CD14-positive monocyte (primary cell): Measurements from ENCODE around the gene CIZ1. TPM values are rescaled to one million over a fixed set of nuclear protein-coding genes. Genes with fewer than 3 reads are reported as not detected.
A peak's percentile ranks its signal among the peaks of the same experiment; 100 is the strongest.

Experiments used
- DNase-seq, 3 donors: peaks; one replicate each; pipeline ENCODE4 v3.0.0-alpha.2; 2011 to 2022
- H2AFZ ChIP-seq: 2 replicates; pipeline ENCODE4 v1.6.0; 2012; ENCODE audit warnings: mild to moderate bottlenecking, low read depth, low read length, inconsistent platforms; ENCODE audit not compliant: insufficient read depth, poor library complexity, severe bottlenecking
- H3K27ac ChIP-seq, 2 donors: 1 replicate in 1 of 2; 2 replicates in 1 of 2; pipeline ENCODE4 v1.5.1; 2012 to 2013; ENCODE audit warnings: low read length in 2 of 2, control low read depth in 1 of 2, inconsistent platforms in 1 of 2, low read depth in 1 of 2, mild to moderate bottlenecking in 1 of 2
- H3K27me3 ChIP-seq, 2 donors: one replicate each; pipeline versions ENCODE4 v1.6.0 to v1.6.1; 2011 to 2013; ENCODE audit warnings: low read length in 2 of 2; ENCODE audit not compliant: control insufficient read depth in 2 of 2, insufficient read depth in 2 of 2
- H3K36me3 ChIP-seq, 2 donors: replicated peaks in 1 of 2; 1 replicate in 1 of 2; 2 replicates in 1 of 2; pipeline versions ENCODE4 v1.5.1 to v1.6.1; 2012 to 2013; ENCODE audit warnings: low read length in 2 of 2, control low read depth in 1 of 2, inconsistent platforms in 1 of 2, mild to moderate bottlenecking in 1 of 2; ENCODE audit not compliant: insufficient read depth in 2 of 2, control insufficient read depth in 1 of 2
- H3K4me1 ChIP-seq, 2 donors: 1 replicate in 1 of 2; 2 replicates in 1 of 2; pipeline versions ENCODE4 v1.5.1 to v1.6.1; 2012 to 2013; ENCODE audit warnings: low read length in 2 of 2, control low read depth in 1 of 2, inconsistent platforms in 1 of 2, mild to moderate bottlenecking in 1 of 2, moderate library complexity in 1 of 2; ENCODE audit not compliant: insufficient read depth in 2 of 2, control insufficient read depth in 1 of 2
- H3K4me2 ChIP-seq: replicated peaks from 2 replicates; pipeline ENCODE3; 2012; ENCODE audit warnings: low read length, moderate library complexity, mild to moderate bottlenecking; ENCODE audit not compliant: poor library complexity, severe bottlenecking; ENCODE audit errors: extremely low read depth
- H3K4me3 ChIP-seq, 3 experiments: fragments of 200-600 bp in 1 of 3; sonication (generic) in 1 of 3; replicated peaks in 1 of 3; 1 replicate in 2 of 3; 2 replicates in 1 of 3; pipeline ENCODE4 v1.5.1; 2011 to 2013; ENCODE audit warnings: low read length in 3 of 3, mild to moderate bottlenecking in 3 of 3, control low read depth in 2 of 3, low read depth in 2 of 3, inconsistent platforms in 1 of 3, moderate library complexity in 1 of 3
- H3K79me2 ChIP-seq: 2 replicates; pipeline ENCODE4 v1.6.0; 2012; ENCODE audit warnings: mild to moderate bottlenecking, control low read depth, inconsistent platforms, low read length, moderate library complexity; ENCODE audit not compliant: insufficient read depth
- H3K9ac ChIP-seq: 2 replicates; pipeline ENCODE4 v1.6.0; 2017; ENCODE audit warnings: low read length, mild to moderate bottlenecking; ENCODE audit not compliant: insufficient read depth, poor library complexity, severe bottlenecking
- H3K9me3 ChIP-seq, 2 donors: replicated peaks in 1 of 2; 1 replicate in 1 of 2; 2 replicates in 1 of 2; pipeline versions ENCODE4 v1.5.1 to v1.6.1; 2012 to 2013; ENCODE audit warnings: low read length in 2 of 2, control low read depth in 1 of 2; ENCODE audit not compliant: control insufficient read depth in 1 of 2, insufficient read depth in 1 of 2
- H4K20me1 ChIP-seq: 2 replicates; pipeline ENCODE4 v1.6.0; 2012; ENCODE audit warnings: mild to moderate bottlenecking, low read length, control low read depth, moderate library complexity; ENCODE audit not compliant: insufficient read depth
- H3K27ac Mint-ChIP-seq, 7 donors: one replicate each; pipeline ENCODE4 v1.8.0; 2020; ENCODE audit warnings: mild to moderate bottlenecking in 7 of 7, mixed read lengths in 7 of 7, moderate library complexity in 6 of 7, inconsistent platforms in 2 of 7
- H3K27me3 Mint-ChIP-seq, 3 donors: one replicate each; pipeline ENCODE4 v1.8.0; 2021 to 2022; ENCODE audit warnings: low read depth in 3 of 3, mild to moderate bottlenecking in 3 of 3, mixed read lengths in 3 of 3, moderate library complexity in 3 of 3, inconsistent platforms in 1 of 3
- H3K36me3 Mint-ChIP-seq, 2 donors: one replicate each; pipeline ENCODE4 v1.8.0; 2020; ENCODE audit warnings: mixed read lengths in 2 of 2, inconsistent platforms in 1 of 2, mild to moderate bottlenecking in 1 of 2
- H3K4me1 Mint-ChIP-seq: one replicate; pipeline ENCODE4 v1.8.0; 2020; ENCODE audit warnings: mild to moderate bottlenecking, mixed read lengths
- H3K4me3 Mint-ChIP-seq, 2 donors: one replicate each; pipeline ENCODE4 v1.8.0; 2020; ENCODE audit warnings: mild to moderate bottlenecking in 2 of 2, mixed read lengths in 2 of 2, moderate library complexity in 1 of 2
- H3K9me3 Mint-ChIP-seq, 7 donors: one replicate each; pipeline ENCODE4 v1.8.0; 2020 to 2022; ENCODE audit warnings: mixed read lengths in 7 of 7, mild to moderate bottlenecking in 6 of 7, moderate library complexity in 6 of 7, inconsistent platforms in 2 of 7
- WGBS: methylation state at CpG from one replicate; pipeline ENCODE4 v1.1.5; 2013; ENCODE audit warnings: missing lambda C conversion rate; ENCODE audit not compliant: insufficient coverage; 5-methylcytosine and 5-hydroxymethylcytosine counted together
- intact Hi-C, 2 donors: fragments of 100-400 bp; cut with micrococcal nuclease; formaldehyde crosslinking; loops; one replicate each; pipeline versions ENCODE4 v1.15.0 to v1.15.1; 2023
- polyA plus RNA-seq, 3 donors: library from polyadenylated mRNA; depleted of rRNA in 1 of 3; unstranded in 2 of 3; stranded (reverse) in 1 of 3; fragments of 300-500 nt in 2 of 3; fragments of >200 nt in 1 of 3; fragmentation: Illumina TruSeq in 2 of 3; gene quantifications; 1 replicate in 2 of 3; 2 replicates in 1 of 3; pipeline ENCODE4 v1.2.3, GENCODE V29; 2012 to 2021
- TF ChIP-seq, protein P1 (sequence below): fragments of 200-600 bp; IDR thresholded peaks from one replicate; pipeline ENCODE4 v1.8.0; 2022; ENCODE audit warnings: antibody characterized with exemption, mild to moderate bottlenecking

CIZ1 gene
- polyA plus RNA-seq, 3 donors: 3.4 to 53.7 (median 5.9) TPM

DNA sequence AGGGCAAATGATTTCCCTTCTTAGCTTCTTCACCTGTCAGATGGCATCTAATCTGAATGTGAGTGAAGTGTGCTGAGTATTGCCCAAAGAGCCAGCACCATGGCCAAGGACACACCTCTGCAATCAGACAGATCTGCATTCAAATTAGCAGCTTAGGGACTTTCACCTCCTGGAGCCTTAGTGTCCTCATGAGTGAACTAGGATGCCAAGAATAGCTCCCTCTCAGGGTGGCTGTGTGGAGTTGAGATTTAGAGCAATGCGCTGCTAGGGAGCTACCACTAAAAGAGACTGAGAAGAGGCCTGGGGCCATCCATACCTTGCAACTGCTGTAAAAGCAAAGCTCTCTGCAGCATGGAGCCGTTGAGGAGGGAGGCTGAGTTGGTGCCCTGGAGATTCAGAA, 1.4 kb downstream of the CIZ1 start:
- Histone ChIP-seq H4K20me1 (no peaks in the 10 kb centered on the region), H3K4me1 (peaks cover 23 to 27% of the 10 kb centered on the region in 2 donors), H3K27ac (no peak overlapping the region), H3K4me3 (no peak overlapping the region), H3K79me2 (peaks cover 12% of the 10 kb centered on the region), H2AFZ (no peak overlapping the region), H3K9me3 (no peaks in the 10 kb centered on the region), H3K9ac (no peak overlapping the region), H3K36me3 (peaks cover 28 to 40% of the 10 kb centered on the region in 2 donors), H3K27me3 (peaks cover 0 to 16% of the 10 kb centered on the region in 2 donors), H3K4me2 (no peak overlapping the region)
- Mint-ChIP-seq H3K27ac (peak overlapping the region in 1 of 7 donors; percentile 68), H3K36me3 (peaks cover 30 to 41% of the 10 kb centered on the region in 2 donors), H3K4me1 (peaks cover 27% of the 10 kb centered on the region), H3K27me3 (peaks cover 0 to 9% (median 3%) of the 10 kb centered on the region in 3 donors), H3K9me3 (no peaks in the 10 kb centered on the region), H3K4me3 (peak overlapping the region in 1 of 2 donors; percentile 51)
- intact Hi-C loops: no loop called here
- WGBS: 100% methylated on average over 1 of the region's 2 CpGs
- TF ChIP-seq, protein P1, sequence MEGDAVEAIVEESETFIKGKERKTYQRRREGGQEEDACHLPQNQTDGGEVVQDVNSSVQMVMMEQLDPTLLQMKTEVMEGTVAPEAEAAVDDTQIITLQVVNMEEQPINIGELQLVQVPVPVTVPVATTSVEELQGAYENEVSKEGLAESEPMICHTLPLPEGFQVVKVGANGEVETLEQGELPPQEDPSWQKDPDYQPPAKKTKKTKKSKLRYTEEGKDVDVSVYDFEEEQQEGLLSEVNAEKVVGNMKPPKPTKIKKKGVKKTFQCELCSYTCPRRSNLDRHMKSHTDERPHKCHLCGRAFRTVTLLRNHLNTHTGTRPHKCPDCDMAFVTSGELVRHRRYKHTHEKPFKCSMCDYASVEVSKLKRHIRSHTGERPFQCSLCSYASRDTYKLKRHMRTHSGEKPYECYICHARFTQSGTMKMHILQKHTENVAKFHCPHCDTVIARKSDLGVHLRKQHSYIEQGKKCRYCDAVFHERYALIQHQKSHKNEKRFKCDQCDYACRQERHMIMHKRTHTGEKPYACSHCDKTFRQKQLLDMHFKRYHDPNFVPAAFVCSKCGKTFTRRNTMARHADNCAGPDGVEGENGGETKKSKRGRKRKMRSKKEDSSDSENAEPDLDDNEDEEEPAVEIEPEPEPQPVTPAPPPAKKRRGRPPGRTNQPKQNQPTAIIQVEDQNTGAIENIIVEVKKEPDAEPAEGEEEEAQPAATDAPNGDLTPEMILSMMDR: no peak
- DNase-seq: no peak

DNA sequence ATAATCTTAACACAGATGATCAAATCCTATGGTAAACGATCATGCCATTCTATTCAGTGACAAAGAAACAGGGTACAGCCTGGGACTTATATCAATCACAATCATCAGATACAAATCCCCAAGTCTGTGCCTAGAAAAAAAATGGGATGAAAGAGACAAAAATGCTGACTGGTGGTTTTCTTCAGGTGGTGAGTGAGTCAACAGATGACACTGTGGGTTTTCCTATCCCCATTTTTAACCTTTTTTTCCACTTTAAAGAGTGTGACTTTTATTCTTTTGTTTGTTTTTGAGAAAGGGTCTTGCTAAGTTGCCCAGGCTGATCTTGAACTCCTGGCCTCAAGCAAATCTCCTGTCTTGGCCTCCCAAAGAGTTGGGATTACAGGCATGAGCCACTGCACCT, 3.2 kb downstream of the CIZ1 start:
- H3K27me3 ChIP-seq: peaks cover 0 to 12% of the 10 kb centered on the region in 2 donors
- H3K9ac ChIP-seq: no peak overlapping the region
- no peaks in the 10 kb centered on the region for H3K9me3 ChIP-seq
- intact Hi-C loops: no loop called here
- peaks cover 27% of the 10 kb centered on the region for H3K4me1 Mint-ChIP-seq
- H3K27ac ChIP-seq: no peak overlapping the region
- H3K4me3 Mint-ChIP-seq: no peak overlapping the region
- peaks cover 23 to 27% of the 10 kb centered on the region in 2 donors for H3K4me1 ChIP-seq
- no peak overlapping the region for H3K4me2 ChIP-seq
- peak overlapping the region in 1 of 7 donors; percentile 37 for H3K27ac Mint-ChIP-seq
- no CpG with 5 or more reads among the region's 1 CpG for WGBS
- no peak overlapping the region for H2AFZ ChIP-seq
- no peak overlapping the region for H3K4me3 ChIP-seq
- peaks cover 39 to 59% of the 10 kb centered on the region in 2 donors for H3K36me3 Mint-ChIP-seq
- peaks cover 0 to 7% (median 3%) of the 10 kb centered on the region in 3 donors for H3K27me3 Mint-ChIP-seq
- TF ChIP-seq, protein P1: no peak
- peaks cover 36 to 52% of the 10 kb centered on the region in 2 donors for H3K36me3 ChIP-seq
- peaks cover 12% of the 10 kb centered on the region for H3K79me2 ChIP-seq
- DNase-seq: no peak
- H4K20me1 ChIP-seq: no peaks in the 10 kb centered on the region
- no peaks in the 10 kb centered on the region for H3K9me3 Mint-ChIP-seq
